HT1080 (cell line): Measurements from ENCODE around the gene HSPA1L. TPM values are rescaled to one million over a fixed set of nuclear protein-coding genes. Genes with fewer than 3 reads are reported as not detected.
"Not testable (repeated sequence)": the region's sequence is repeated elsewhere in the genome, so short reads cannot be mapped to it uniquely, and the experiment has no call there.

Source experiments
- DNase-seq: peaks from one replicate; pipeline ENCODE4 v3.0.0-alpha.2; 2015; ENCODE audit warnings: low read depth
- total RNA-seq: library from RNA; depleted of rRNA; stranded (reverse); fragments of >200 nt; shearing (Covaris generic); gene quantifications from 2 replicates; pipeline ENCODE4 v1.2.3, GENCODE V29; 2014

The HSPA1L gene
- total RNA-seq, 1 experiment from 2014 or later: 1.3 TPM

GRCh38 chr6:31817133-31817928, 2.2 kb upstream of the HSPA1L start:
- DNase-seq: not testable (repeated sequence)

- peak; percentile 92 for DNase-seq
Observed at GRCh38 chr6:31814677-31815024, 432 bp downstream of the HSPA1L start.

- no peak for DNase-seq
Observed at GRCh38 chr6:31813465-31813849, 1.6 kb downstream of the HSPA1L start.

GRCh38 chr6:31811645-31812044, 3.4 kb downstream of the HSPA1L start:
- no peak for DNase-seq

GRCh38 chr6:31808599-31808998, 6.5 kb downstream of the HSPA1L start:
- not testable (repeated sequence) for DNase-seq

- peak; percentile 98 for DNase-seq
Observed at GRCh38 chr6:31806470-31807272, 8.4 kb downstream of the HSPA1L start, which contains the start of gene LSM2. TSS of gene LSM2 (minus strand) at chr6:31806966. CDS start at chr6:31806757, 209 bp downstream.

GRCh38 chr6:31805939-31806469, 9.1 kb downstream of the HSPA1L start:
- DNase-seq: no peak

GRCh38 chr6:31801031-31801927, 13.8 kb downstream of the HSPA1L start:
- DNase-seq: not testable (repeated sequence)

- DNase-seq: no peak
Observed at GRCh38 chr6:31799781-31800180, 15.3 kb downstream of the HSPA1L start.

- DNase-seq: no peak
Observed at GRCh38 chr6:31797588-31797987, 17.5 kb downstream of the HSPA1L start.

- no peak for DNase-seq
Observed at GRCh38 chr6:31796993-31797385, 18.1 kb downstream of the HSPA1L start.

- DNase-seq: peak; percentile 87
Observed at GRCh38 chr6:31795616-31796298, 19.3 kb downstream of the HSPA1L start, which contains the start of gene VARS1. TSS of gene VARS1 (minus strand) at chr6:31795752. CDS start at chr6:31795217, 535 bp downstream.

GRCh38 chr6:31794866-31795615, 20.0 kb downstream of the HSPA1L start:
- peak; percentile 60 for DNase-seq

- no peak for DNase-seq
Observed at GRCh38 chr6:31794294-31794865, 20.7 kb downstream of the HSPA1L start.

- DNase-seq: not testable (repeated sequence)
Observed at GRCh38 chr6:31793927-31794245, 21.2 kb downstream of the HSPA1L start.

GRCh38 chr6:31792761-31793171, 22.3 kb downstream of the HSPA1L start:
- DNase-seq: peak; percentile 91

GRCh38 chr6:31792090-31792374, 23.1 kb downstream of the HSPA1L start:
- no peak for DNase-seq

GRCh38 chr6:31791324-31792089, 23.6 kb downstream of the HSPA1L start:
- peak; percentile 55 for DNase-seq

- DNase-seq: no peak
Observed at GRCh38 chr6:31785475-31785874, 29.6 kb downstream of the HSPA1L start.
